Neutrophil (primary cell): ENCODE data around the gene SMIM13.

ENCODE experiments used
- H3K27ac ChIP-seq: fragments of 200-600 bp; sonication (generic); 2 replicates; pipeline ENCODE4 v1.5.1; 2016; ENCODE audit warnings: mild to moderate bottlenecking, moderate library complexity
- H3K27me3 ChIP-seq: fragments of 200-600 bp; sonication (generic); 2 replicates; pipeline ENCODE4 v1.6.0; 2016; ENCODE audit warnings: mild to moderate bottlenecking
- H3K36me3 ChIP-seq: fragments of 200-600 bp; sonication (generic); 2 replicates; pipeline ENCODE4 v1.5.1; 2017
- H3K4me1 ChIP-seq, 2 experiments: fragments of 200-600 bp in 1 of 2; sonication (generic) in 1 of 2; 1 replicate in 1 of 2; 2 replicates in 1 of 2; pipeline versions ENCODE4 v1.5.1 to v1.6.1; 2013 to 2016; ENCODE audit warnings: low read depth in 1 of 2, low read length in 1 of 2, mild to moderate bottlenecking in 1 of 2, moderate library complexity in 1 of 2; ENCODE audit not compliant: control insufficient read depth in 1 of 2, insufficient read depth in 1 of 2
- H3K4me3 ChIP-seq, 2 experiments: fragments of 200-600 bp in 1 of 2; sonication (generic) in 1 of 2; 1 replicate in 1 of 2; 2 replicates in 1 of 2; pipeline ENCODE4 v1.5.1; 2013 to 2016; ENCODE audit warnings: low read depth in 1 of 2, low read length in 1 of 2, mild to moderate bottlenecking in 1 of 2, moderate library complexity in 1 of 2
- H3K9me3 ChIP-seq: fragments of 200-600 bp; sonication (generic); 2 replicates; pipeline ENCODE4 v1.5.1; 2016
- CTCF ChIP-seq: fragments of 200-600 bp; sonication (generic); IDR thresholded peaks from 2 replicates; pipeline ENCODE4 v1.5.1; 2016; ENCODE audit warnings: antibody characterized with exemption

The SMIM13 gene

GRCh38 chr6:11054722-11055121 lies 38.9 kb upstream of the SMIM13 start:
- Histone ChIP-seq H3K36me3 (no peaks in the 10 kb centered on the region), H3K27me3 (peaks cover 42% of the 10 kb centered on the region), H3K4me1 (no peaks in the 10 kb centered on the region), H3K4me3 (no peak overlapping the region), H3K27ac (no peak overlapping the region), H3K9me3 (no peaks in the 10 kb centered on the region)
- TF ChIP-seq CTCF = no peak

DNA sequence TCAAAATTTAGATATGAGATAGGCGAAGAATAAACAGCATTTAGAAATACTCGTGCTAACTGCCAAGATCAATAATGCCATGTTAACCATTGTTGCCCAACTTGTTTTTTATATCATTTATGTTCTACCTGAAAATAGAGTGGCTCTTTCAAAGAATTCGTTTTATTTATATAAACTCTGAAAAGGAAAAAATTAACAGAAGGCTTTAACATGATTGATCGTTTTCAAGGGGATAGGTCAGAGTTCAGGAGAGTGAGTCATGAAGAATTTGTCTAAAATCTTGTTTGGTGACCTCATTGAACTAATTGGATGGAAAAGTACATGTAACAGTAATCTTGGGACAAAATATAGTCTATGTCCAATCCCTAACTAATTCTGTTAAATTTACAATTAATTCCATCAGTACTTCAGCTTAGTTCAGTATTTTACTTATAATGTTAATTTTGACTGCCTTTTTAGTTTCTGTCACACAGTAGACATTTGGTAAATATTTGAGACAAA lies 38.5 kb upstream of the SMIM13 start:
- peaks cover 37% of the 10 kb centered on the region for H3K27me3 ChIP-seq
- H3K36me3 ChIP-seq = no peaks in the 10 kb centered on the region
- TF ChIP-seq CTCF = no peak
- no peak overlapping the region for H3K27ac ChIP-seq
- H3K4me3 ChIP-seq = no peak overlapping the region
- no peaks in the 10 kb centered on the region for H3K9me3 ChIP-seq
- no peaks in the 10 kb centered on the region for H3K4me1 ChIP-seq

- no peak for TF ChIP-seq CTCF
- H3K27ac ChIP-seq = no peak overlapping the region
- peaks cover 30% of the 10 kb centered on the region for H3K27me3 ChIP-seq
- H3K36me3 ChIP-seq = no peaks in the 10 kb centered on the region
- H3K9me3 ChIP-seq = no peaks in the 10 kb centered on the region
- no peak overlapping the region for H3K4me3 ChIP-seq
- no peaks in the 10 kb centered on the region for H3K4me1 ChIP-seq
Measured at GRCh38 chr6:11056871-11057270, 36.8 kb upstream of the SMIM13 start.

DNA sequence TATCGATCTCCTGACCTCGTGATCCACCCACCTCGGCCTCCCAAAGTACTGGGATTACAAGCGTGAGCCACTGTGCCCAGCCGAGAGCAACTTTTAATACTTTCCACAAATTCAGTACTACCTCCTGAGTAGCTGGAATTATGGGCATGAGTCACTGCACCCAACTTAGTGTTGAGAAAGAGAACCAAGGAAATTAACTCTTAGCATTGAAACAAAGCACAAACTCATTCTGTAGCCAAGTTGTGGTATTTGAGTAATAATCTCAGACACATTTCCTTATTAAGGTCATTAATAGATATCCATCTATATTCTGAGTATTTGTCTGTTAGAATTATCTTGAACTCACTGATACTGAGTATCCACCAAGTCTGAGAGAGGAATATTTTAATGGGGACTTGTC lies 35.2 kb upstream of the SMIM13 start:
- Histone ChIP-seq H3K9me3 (no peaks in the 10 kb centered on the region), H3K4me3 (no peak overlapping the region), H3K4me1 (no peaks in the 10 kb centered on the region), H3K36me3 (no peaks in the 10 kb centered on the region), H3K27me3 (peaks cover 31% of the 10 kb centered on the region), H3K27ac (no peak overlapping the region)
- no peak for TF ChIP-seq CTCF

DNA sequence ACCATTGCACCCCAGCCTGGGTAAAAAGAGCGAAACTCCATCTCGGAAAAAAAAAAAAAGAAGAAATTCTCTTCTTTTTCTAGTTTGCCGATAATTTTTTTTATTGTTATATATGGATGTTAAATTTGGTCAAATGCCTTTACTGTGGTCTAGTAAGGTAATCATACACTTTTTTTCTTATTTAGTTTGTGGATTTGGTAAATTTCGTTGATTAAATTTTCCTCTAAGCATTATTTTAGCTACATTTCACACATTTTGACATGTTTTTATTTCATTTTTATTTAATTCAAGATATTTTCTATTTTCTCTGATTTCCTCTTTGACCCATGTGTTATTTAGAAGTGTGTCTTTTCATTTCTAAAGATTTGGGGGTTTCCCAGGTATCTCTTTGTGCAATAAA lies 31.6 kb upstream of the SMIM13 start:
- TF ChIP-seq CTCF = no peak
- Histone ChIP-seq H3K9me3 (no peaks in the 10 kb centered on the region), H3K27ac (no peak overlapping the region), H3K36me3 (no peaks in the 10 kb centered on the region), H3K27me3 (peaks cover 21% of the 10 kb centered on the region), H3K4me1 (no peaks in the 10 kb centered on the region), H3K4me3 (no peak overlapping the region)

DNA sequence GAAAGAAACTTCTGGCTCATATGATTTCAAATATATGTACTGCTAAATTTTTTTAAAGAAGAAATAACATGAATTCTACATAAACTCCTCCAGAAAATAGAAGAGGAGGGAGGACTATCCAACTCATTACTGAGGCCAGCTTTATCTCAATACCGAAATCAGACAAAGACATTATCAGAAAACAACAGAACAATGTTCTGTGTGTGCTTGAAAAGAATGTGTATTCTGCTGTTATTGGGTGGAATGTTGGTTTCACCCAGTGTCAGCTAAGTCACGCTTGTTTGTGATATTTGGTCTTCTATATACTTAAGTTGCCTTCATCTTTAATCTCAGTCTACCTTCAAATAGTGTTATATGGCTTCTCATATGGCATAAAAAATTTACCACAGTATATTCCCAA lies 30.9 kb upstream of the SMIM13 start:
- Histone ChIP-seq H3K9me3 (no peaks in the 10 kb centered on the region), H3K36me3 (no peaks in the 10 kb centered on the region), H3K27ac (no peak overlapping the region), H3K4me1 (no peaks in the 10 kb centered on the region), H3K27me3 (peaks cover 21% of the 10 kb centered on the region), H3K4me3 (no peak overlapping the region)
- no peak for TF ChIP-seq CTCF
